Keratinocyte (primary cell): ENCODE measurements around the gene EIF6. TPM values are rescaled to one million over a fixed set of nuclear protein-coding genes. Genes with fewer than 3 reads are reported as not detected.

Experiments used
- DNase-seq: peaks from one replicate; pipeline ENCODE4 v3.0.0-alpha.2; 2011; ENCODE audit warnings: low read depth, missing footprints, low spot score
- FAIRE-seq: peaks from 2 replicates; lab custom pipeline; 2011; peaks lifted over from hg19 to GRCh38; lab: Jason Lieb, UNC
- H2AFZ ChIP-seq: 2 replicates; pipeline ENCODE4 v1.6.0; 2012; ENCODE audit warnings: low read length, control low read depth, inconsistent platforms; ENCODE audit not compliant: control insufficient read depth
- H3K27ac ChIP-seq: 2 replicates; pipeline ENCODE4 v1.5.1; 2011; ENCODE audit warnings: low read length; ENCODE audit not compliant: control insufficient read depth, insufficient read depth
- H3K27me3 ChIP-seq: 3 replicates; pipeline ENCODE4 v1.6.0; 2011; ENCODE audit warnings: low read length; ENCODE audit not compliant: control insufficient read depth, insufficient read depth; ENCODE audit errors: extremely low read depth
- H3K36me3 ChIP-seq, 2 experiments: 2 replicates in 1 of 2; 3 replicates in 1 of 2; pipeline ENCODE4 v1.5.1; 2011; ENCODE audit warnings: low read length in 2 of 2, mild to moderate bottlenecking in 1 of 2; ENCODE audit not compliant: control insufficient read depth in 2 of 2, insufficient read depth in 2 of 2; ENCODE audit errors: extremely low read depth in 1 of 2
- H3K4me1 ChIP-seq: 3 replicates; pipeline ENCODE4 v1.5.1; 2011; ENCODE audit warnings: low read length; ENCODE audit not compliant: control insufficient read depth, insufficient read depth; ENCODE audit errors: extremely low read depth
- H3K4me2 ChIP-seq: 3 replicates; pipeline ENCODE4 v1.6.0; 2011; ENCODE audit warnings: low read depth, low read length; ENCODE audit not compliant: control insufficient read depth, insufficient read depth; ENCODE audit errors: extremely low read depth
- H3K4me3 ChIP-seq, 3 experiments: fragments of 200-600 bp in 1 of 3; sonication (generic) in 1 of 3; 2 replicates in 2 of 3; 3 replicates in 1 of 3; pipeline ENCODE4 v1.5.1; 2011 to 2016; ENCODE audit warnings: low read length in 3 of 3, mild to moderate bottlenecking in 3 of 3, control low read depth in 2 of 3, inconsistent platforms in 1 of 3, low read depth in 1 of 3, mixed read lengths in 1 of 3, mixed run types in 1 of 3, moderate library complexity in 1 of 3; ENCODE audit not compliant: control insufficient read depth in 2 of 3, insufficient read depth in 2 of 3; ENCODE audit errors: extremely low read depth in 1 of 3
- H3K79me2 ChIP-seq: 2 replicates; pipeline ENCODE4 v1.6.0; 2012; ENCODE audit warnings: low read length; ENCODE audit not compliant: control insufficient read depth, insufficient read depth
- H3K9ac ChIP-seq: 3 replicates; pipeline ENCODE4 v1.6.0; 2011; ENCODE audit warnings: low read length; ENCODE audit not compliant: control insufficient read depth, insufficient read depth; ENCODE audit errors: extremely low read depth
- H3K9me1 ChIP-seq: 3 replicates; pipeline ENCODE4 v1.6.0; 2011; ENCODE audit warnings: low read length; ENCODE audit not compliant: control insufficient read depth, insufficient read depth; ENCODE audit errors: extremely low read depth
- H3K9me3 ChIP-seq: 2 replicates; pipeline ENCODE4 v1.5.1; 2012; ENCODE audit warnings: low read depth, low read length; ENCODE audit not compliant: control insufficient read depth
- H4K20me1 ChIP-seq: 3 replicates; pipeline ENCODE4 v1.6.0; 2011; ENCODE audit warnings: low read length; ENCODE audit not compliant: control insufficient read depth, insufficient read depth; ENCODE audit errors: extremely low read depth
- CTCF ChIP-seq, 3 experiments: IDR thresholded peaks in 1 of 3; conservative IDR thresholded peaks in 1 of 3; optimal IDR thresholded peaks in 1 of 3; 2 replicates in 2 of 3; 3 replicates in 1 of 3; pipeline versions ENCODE3 to v1.5.1; 2011; ENCODE audit warnings: low read length in 3 of 3, mild to moderate bottlenecking in 3 of 3, moderate library complexity in 2 of 3, control low read depth in 1 of 3, inconsistent platforms in 1 of 3; ENCODE audit not compliant: insufficient read depth in 2 of 3; ENCODE audit errors: extremely low read depth in 1 of 3
- EZH2 ChIP-seq: IDR thresholded peaks from one replicate; pipeline ENCODE4 v1.6.1; 2012; ENCODE audit warnings: inconsistent platforms, mild to moderate bottlenecking, low read length, moderate library complexity
- dilution Hi-C: fragments of 300-500 bp; cut with MboI; formaldehyde crosslinking; loops from one replicate; pipeline ENCODE4 v1.7.0; 2020; ENCODE audit warnings: low sequenced_read_pairs; ENCODE audit not compliant: extremely low pct_ligation_motif_present
- polyA plus RNA-seq, 5 experiments: library from polyadenylated mRNA; depleted of rRNA in 3 of 5; stranded (reverse) in 3 of 5; stranded (forward) in 1 of 5; unstranded in 1 of 5; fragments of >200 nt; gene quantifications; 1 replicate in 1 of 5; 2 replicates in 3 of 5; 3 replicates in 1 of 5; pipeline versions ENCODE4 v1.2.1 to v1.2.3, GENCODE V29; 2011 to 2012; ENCODE audit warnings: missing spikeins in 2 of 5, low read depth in 1 of 5, low replicate concordance in 1 of 5

The EIF6 gene
- polyA plus RNA-seq, 1 donor (not counting 4 experiments of a cell fraction or from before 2014, with no cell fraction given) = 206 TPM

GRCh38 chr20:35240083-35240810 is 44.3 kb downstream of the EIF6 start:
- no peaks in the 10 kb centered on the region for H3K9me3 ChIP-seq
- H3K9me1 ChIP-seq = no peaks in the 10 kb centered on the region
- dilution Hi-C loops = no loop called here
- no peak for FAIRE-seq
- no peaks in the 10 kb centered on the region for H3K36me3 ChIP-seq
- no peaks in the 10 kb centered on the region for H3K4me1 ChIP-seq
- no peak overlapping the region for H2AFZ ChIP-seq
- peaks cover 10% of the 10 kb centered on the region for H3K27me3 ChIP-seq
- DNase-seq = no peak
- H3K4me2 ChIP-seq = no peak overlapping the region
- H3K27ac ChIP-seq = no peak overlapping the region
- H3K79me2 ChIP-seq = no peaks in the 10 kb centered on the region
- H3K4me3 ChIP-seq = no peak overlapping the region
- no peak overlapping the region for H3K9ac ChIP-seq
- H4K20me1 ChIP-seq = no peaks in the 10 kb centered on the region
- TF ChIP-seq EZH2 (no peak), CTCF (optimal IDR thresholded peaks at IDR 0.05 in 1 of 3, IDR thresholded peaks at IDR 0.05 in 1 of 3, conservative IDR thresholded peaks at IDR 0.05 in 1 of 3; ENCODE audit: extremely low read depth in 1 of 3, insufficient read depth in 2 of 3, low read length in 3 of 3) (no peak)

GRCh38 chr20:35238735-35239134 is 45.8 kb downstream of the EIF6 start:
- no peak overlapping the region for H3K4me3 ChIP-seq
- dilution Hi-C loops = no loop called here
- H3K27ac ChIP-seq = no peak overlapping the region
- FAIRE-seq = no peak
- H3K9me1 ChIP-seq = no peaks in the 10 kb centered on the region
- H3K36me3 ChIP-seq = no peaks in the 10 kb centered on the region
- no peaks in the 10 kb centered on the region for H3K9me3 ChIP-seq
- H3K4me2 ChIP-seq = no peak overlapping the region
- H3K4me1 ChIP-seq = no peaks in the 10 kb centered on the region
- no peak for DNase-seq
- no peak overlapping the region for H3K9ac ChIP-seq
- H3K27me3 ChIP-seq = peaks cover 10% of the 10 kb centered on the region
- no peak overlapping the region for H2AFZ ChIP-seq
- no peaks in the 10 kb centered on the region for H3K79me2 ChIP-seq
- TF ChIP-seq CTCF (optimal IDR thresholded peaks at IDR 0.05 in 1 of 3, IDR thresholded peaks at IDR 0.05 in 1 of 3, conservative IDR thresholded peaks at IDR 0.05 in 1 of 3; ENCODE audit: extremely low read depth in 1 of 3, insufficient read depth in 2 of 3, low read length in 3 of 3) (no peak), EZH2 (no peak)
- no peaks in the 10 kb centered on the region for H4K20me1 ChIP-seq
